ENCODE results near the gene ACTL6A.

ACTL6A gene

DNA sequence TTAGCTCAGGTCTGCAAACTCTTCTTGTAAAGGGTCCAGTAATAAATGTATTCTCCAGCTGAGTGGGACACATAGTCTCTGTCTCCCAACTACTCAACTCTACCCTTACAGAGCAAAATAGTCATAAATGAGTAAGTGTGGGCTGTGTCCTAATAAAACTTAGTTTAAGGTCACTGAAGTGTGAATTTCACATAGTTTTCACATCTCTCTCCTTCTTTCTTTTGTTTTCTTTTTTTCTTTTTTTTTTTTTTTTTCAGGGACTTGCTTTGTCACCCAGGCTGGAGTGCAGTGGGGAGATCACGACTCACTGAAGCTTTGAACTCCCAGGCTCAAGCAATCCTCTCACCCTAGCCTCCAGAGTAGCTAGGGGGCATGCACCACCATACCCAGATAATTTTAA is 1.9 kb upstream of the ACTL6A start:
- TF ChIP-seq, protein P1, sequence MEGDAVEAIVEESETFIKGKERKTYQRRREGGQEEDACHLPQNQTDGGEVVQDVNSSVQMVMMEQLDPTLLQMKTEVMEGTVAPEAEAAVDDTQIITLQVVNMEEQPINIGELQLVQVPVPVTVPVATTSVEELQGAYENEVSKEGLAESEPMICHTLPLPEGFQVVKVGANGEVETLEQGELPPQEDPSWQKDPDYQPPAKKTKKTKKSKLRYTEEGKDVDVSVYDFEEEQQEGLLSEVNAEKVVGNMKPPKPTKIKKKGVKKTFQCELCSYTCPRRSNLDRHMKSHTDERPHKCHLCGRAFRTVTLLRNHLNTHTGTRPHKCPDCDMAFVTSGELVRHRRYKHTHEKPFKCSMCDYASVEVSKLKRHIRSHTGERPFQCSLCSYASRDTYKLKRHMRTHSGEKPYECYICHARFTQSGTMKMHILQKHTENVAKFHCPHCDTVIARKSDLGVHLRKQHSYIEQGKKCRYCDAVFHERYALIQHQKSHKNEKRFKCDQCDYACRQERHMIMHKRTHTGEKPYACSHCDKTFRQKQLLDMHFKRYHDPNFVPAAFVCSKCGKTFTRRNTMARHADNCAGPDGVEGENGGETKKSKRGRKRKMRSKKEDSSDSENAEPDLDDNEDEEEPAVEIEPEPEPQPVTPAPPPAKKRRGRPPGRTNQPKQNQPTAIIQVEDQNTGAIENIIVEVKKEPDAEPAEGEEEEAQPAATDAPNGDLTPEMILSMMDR (IDR thresholded peaks at IDR 0.05) = no peak

DNA sequence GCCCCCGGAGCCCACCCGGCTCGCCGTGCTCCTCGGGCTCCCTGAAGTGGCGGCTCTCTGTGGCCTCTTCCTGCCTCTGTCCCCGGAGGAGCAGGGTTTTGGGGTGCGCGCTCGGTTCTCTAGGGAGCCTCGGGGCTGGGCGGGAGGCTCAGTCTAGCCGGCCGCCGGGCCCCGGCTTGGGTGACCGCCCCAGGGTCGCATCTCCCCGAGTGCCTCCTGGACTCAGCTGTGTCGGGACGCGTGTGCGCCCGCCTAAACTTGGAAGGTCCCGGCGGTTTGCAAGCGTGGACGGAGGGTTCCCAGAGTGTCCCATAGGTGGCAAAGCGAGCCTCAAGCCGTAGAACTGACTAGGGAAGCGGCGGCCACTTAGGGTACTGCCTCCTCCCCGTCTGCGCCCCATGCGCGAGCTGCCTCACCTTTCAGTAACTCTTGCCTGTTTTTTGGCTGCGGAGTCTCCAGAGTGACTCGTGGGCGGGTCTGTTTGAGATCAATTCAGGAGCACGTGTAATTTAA is 601 bp downstream of the ACTL6A start:
- TF ChIP-seq, protein P1 (IDR thresholded peaks at IDR 0.05) = peak; percentile 32

GRCh38 chr3:179565496-179565895 is 2.8 kb downstream of the ACTL6A start:
- TF ChIP-seq, protein P1 (IDR thresholded peaks at IDR 0.05) = no peak

DNA sequence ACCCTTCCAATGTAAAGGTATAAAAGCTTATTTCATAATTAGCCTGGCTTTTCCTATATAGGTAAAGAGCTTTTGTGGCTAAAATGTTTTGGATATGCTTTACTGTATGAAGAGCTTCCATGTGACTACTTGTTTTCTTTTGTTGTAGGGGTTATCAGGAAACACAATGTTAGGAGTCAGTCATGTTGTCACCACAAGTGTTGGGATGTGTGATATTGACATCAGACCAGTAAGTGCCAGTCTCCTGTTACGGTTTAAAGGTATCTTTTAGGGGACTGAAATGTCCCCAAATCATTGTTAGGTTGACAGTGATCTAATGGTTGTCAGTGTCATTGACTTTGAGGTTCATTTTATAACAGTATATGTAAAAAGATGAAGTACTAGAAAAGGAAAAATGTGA is 18.3 kb downstream of the ACTL6A start:
- TF ChIP-seq, protein P1 (IDR thresholded peaks at IDR 0.05) = no peak

DNA sequence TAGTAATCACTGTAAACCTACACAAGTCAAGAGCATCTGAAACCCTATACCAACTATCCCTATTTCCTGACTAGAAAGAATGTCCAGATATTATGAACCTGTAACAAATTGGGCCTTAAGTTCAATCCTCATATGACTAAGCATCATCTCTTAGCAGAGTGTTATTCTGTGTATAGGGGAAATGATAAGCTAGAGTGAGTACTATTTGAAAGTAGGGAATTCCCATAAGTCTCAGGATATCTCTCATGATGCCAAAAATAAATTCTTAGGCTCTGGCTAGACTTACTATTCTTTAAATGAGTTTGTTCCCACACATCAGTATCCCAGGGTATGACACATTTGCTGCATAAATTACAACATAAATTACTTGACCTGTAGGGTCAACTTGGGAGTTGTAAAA is 26.4 kb downstream of the ACTL6A start:
- TF ChIP-seq, protein P1 (IDR thresholded peaks at IDR 0.05) = no peak

DNA sequence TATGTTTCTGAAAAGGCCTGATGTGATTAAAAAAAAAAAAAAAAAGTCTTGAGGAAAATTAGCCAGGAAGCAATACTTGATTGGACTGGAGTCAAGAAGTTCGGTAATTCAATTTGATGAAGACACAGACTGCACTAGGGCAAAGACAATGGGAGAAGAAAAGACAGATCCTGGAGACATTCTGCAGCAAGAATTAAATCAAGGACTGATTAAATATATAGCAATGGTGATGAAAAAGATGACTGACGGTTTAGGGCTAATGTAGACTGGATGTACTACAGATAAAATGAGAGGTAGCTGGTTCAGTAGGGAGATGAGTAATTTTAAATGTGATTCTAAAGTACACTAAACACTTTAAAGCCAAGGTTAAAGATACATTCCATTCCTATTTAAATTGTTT is 27.9 kb downstream of the ACTL6A start:
- TF ChIP-seq, protein P1 (IDR thresholded peaks at IDR 0.05) = no peak

GRCh38 chr3:179591313-179591712 is 28.6 kb downstream of the ACTL6A start:
- TF ChIP-seq, protein P1 (IDR thresholded peaks at IDR 0.05) = no peak

DNA sequence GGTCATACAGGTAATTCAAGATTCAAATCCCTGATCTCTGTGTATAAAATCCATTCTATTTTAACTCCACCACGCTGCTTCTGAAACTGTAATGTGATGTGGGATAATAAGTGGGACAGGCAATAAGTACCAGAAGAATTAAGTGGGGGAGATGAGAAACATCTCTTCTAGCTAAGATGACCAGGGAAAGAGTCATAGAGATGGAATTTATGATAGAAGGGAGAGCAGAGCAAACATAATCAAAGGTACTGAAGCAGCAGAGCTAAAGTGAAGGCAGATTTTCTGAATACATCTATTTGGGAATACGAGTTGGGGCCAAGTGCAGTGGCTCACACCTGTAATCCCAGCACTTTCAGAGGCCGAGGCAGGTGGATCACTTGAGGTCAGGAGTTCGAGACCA is 36.8 kb downstream of the ACTL6A start:
- TF ChIP-seq, protein P1 (IDR thresholded peaks at IDR 0.05) = no peak

Measured in LNCAP (cell line).